Vagina (tissue), 2 donors: Measurements from ENCODE around the gene CDC7. TPM values are rescaled to one million over a fixed set of nuclear protein-coding genes. Genes with fewer than 3 reads are reported as not detected.

ENCODE experiments used
- DNase-seq, 2 donors: peaks; one replicate each; pipeline ENCODE4 v3.0.0-alpha.2; 2017; ENCODE audit errors: extremely low spot score in 2 of 2
- H3K27ac ChIP-seq: fragments of 200-600 bp; sonication (generic); one replicate; pipeline ENCODE4 v1.5.1; 2019
- H3K27me3 ChIP-seq: fragments of 200-600 bp; sonication (generic); one replicate; pipeline ENCODE4 v1.5.1; 2019
- H3K36me3 ChIP-seq, 2 donors: fragments of 200-600 bp; sonication (generic); one replicate each; pipeline ENCODE4 v1.5.1; 2017 to 2019
- H3K4me1 ChIP-seq: fragments of 200-600 bp; sonication (generic); one replicate; pipeline ENCODE4 v1.5.1; 2019
- H3K4me3 ChIP-seq, 2 donors: fragments of 200-600 bp; sonication (generic); 1 replicate in 1 of 2; 2 replicates in 1 of 2; pipeline ENCODE4 v1.5.1; 2016 to 2019
- H3K9me3 ChIP-seq: fragments of 200-600 bp; sonication (generic); one replicate; pipeline ENCODE4 v1.5.1; 2019
- CTCF ChIP-seq, 3 experiments: fragments of 450-650 bp in 2 of 3; fragments of 200-600 bp in 1 of 3; sonication (generic) in 1 of 3; IDR thresholded peaks; one replicate each; pipeline ENCODE4 v1.5.1; 2017 to 2019; ENCODE audit warnings: antibody characterized with exemption in 3 of 3, mild to moderate bottlenecking in 2 of 3, moderate library complexity in 2 of 3
- POLR2A ChIP-seq, 2 donors: fragments of 450-650 bp; IDR thresholded peaks; one replicate each; pipeline ENCODE4 v1.6.1; 2017; ENCODE audit warnings: antibody characterized with exemption in 2 of 2, mild to moderate bottlenecking in 2 of 2, moderate library complexity in 2 of 2
- POLR2AphosphoS5 ChIP-seq, 2 donors: sonication (generic); formaldehyde crosslinking; IDR thresholded peaks; one replicate each; pipeline ENCODE4 v1.9.0; 2017; ENCODE audit warnings: antibody characterized with exemption in 2 of 2, mild to moderate bottlenecking in 2 of 2, low read depth in 1 of 2; ENCODE audit not compliant: insufficient read depth in 1 of 2
- intact Hi-C: fragments of 100-400 bp; cut with DNase I; formaldehyde crosslinking; loops from one replicate; pipeline ENCODE4 v1.15.1; 2023
- total RNA-seq: library from RNA; depleted of rRNA; stranded (reverse); fragments of >200 nt; gene quantifications from one replicate; pipeline ENCODE4 v1.2.3, GENCODE V29; 2016

The CDC7 gene
- total RNA-seq, 1 donor from 2014 or later, result 3.4 TPM

- H3K4me3 ChIP-seq, result no peak overlapping the region
- no peak overlapping the region for H3K27ac ChIP-seq
- TF ChIP-seq POLR2A (IDR thresholded peaks at IDR 0.05) (no peak), CTCF (IDR thresholded peaks at IDR 0.05) (no peak), POLR2AphosphoS5 (IDR thresholded peaks at IDR 0.05; ENCODE audit: insufficient read depth in 1 of 2, low read depth in 1 of 2) (no peak)
- DNase-seq, result no peak
- no peaks in the 10 kb centered on the region for H3K36me3 ChIP-seq
- peaks cover 14% of the 10 kb centered on the region for H3K4me1 ChIP-seq
- H3K27me3 ChIP-seq, result no peaks in the 10 kb centered on the region
- intact Hi-C loops, result no loop called here
- H3K9me3 ChIP-seq, result no peaks in the 10 kb centered on the region
Measured at GRCh38 chr1:91498498-91499245, 2.0 kb upstream of the CDC7 start.

GRCh38 chr1:91499346-91499745, 1.3 kb upstream of the CDC7 start:
- intact Hi-C loops, result no loop called here
- H3K36me3 ChIP-seq, result no peaks in the 10 kb centered on the region
- no peak for TF ChIP-seq CTCF (IDR thresholded peaks at IDR 0.05)
- TF ChIP-seq POLR2AphosphoS5 (IDR thresholded peaks at IDR 0.05; ENCODE audit: insufficient read depth in 1 of 2, low read depth in 1 of 2), result no peak
- TF ChIP-seq POLR2A (IDR thresholded peaks at IDR 0.05), result no peak
- peaks cover 14% of the 10 kb centered on the region for H3K4me1 ChIP-seq
- H3K27ac ChIP-seq, result no peak overlapping the region
- no peak overlapping the region for H3K4me3 ChIP-seq
- DNase-seq, result no peak
- no peaks in the 10 kb centered on the region for H3K27me3 ChIP-seq
- H3K9me3 ChIP-seq, result no peaks in the 10 kb centered on the region

GRCh38 chr1:91499904-91500755, 521 bp upstream of the CDC7 start:
- TF ChIP-seq POLR2A (IDR thresholded peaks at IDR 0.05) (no peak), CTCF (IDR thresholded peaks at IDR 0.05) (no peak), POLR2AphosphoS5 (IDR thresholded peaks at IDR 0.05; ENCODE audit: insufficient read depth in 1 of 2, low read depth in 1 of 2) (no peak)
- Histone ChIP-seq H3K27ac (peak overlapping the region; percentile 87), H3K9me3 (no peaks in the 10 kb centered on the region), H3K4me1 (peaks cover 14% of the 10 kb centered on the region), H3K27me3 (no peaks in the 10 kb centered on the region), H3K36me3 (no peaks in the 10 kb centered on the region), H3K4me3 (peak overlapping the region; percentile 58 to 64)
- no peak for DNase-seq
- intact Hi-C loops, result loop anchor here (10.0 kb wide), 1 partner anchor 785 kb away; no protein-coding TSS in a partner anchor

- Histone ChIP-seq H3K4me1 (peaks cover 14% of the 10 kb centered on the region), H3K27me3 (no peaks in the 10 kb centered on the region), H3K4me3 (peak overlapping the region; percentile 58 to 64), H3K27ac (peak overlapping the region; percentile 87), H3K36me3 (no peaks in the 10 kb centered on the region), H3K9me3 (no peaks in the 10 kb centered on the region)
- intact Hi-C loops, result loop anchor here (10.0 kb wide), 1 partner anchor 783 kb away; no protein-coding TSS in a partner anchor
- TF ChIP-seq POLR2A (IDR thresholded peaks at IDR 0.05), result no peak
- TF ChIP-seq CTCF (IDR thresholded peaks at IDR 0.05), result peak in 1 of 3 experiments; percentile 26
- DNase-seq, result no peak
Measured at GRCh38 chr1:91501523-91501851, 836 bp downstream of the CDC7 start.
